Stimulated activated CD4-positive, alpha-beta T cell treated with anti-CD3 and anti-CD28 coated beads, TNF-alpha, amount 100 ng/mL, for 4 hours (primary cell): Measurements from ENCODE around the gene FGD5.

ENCODE experiments used
- DNase-seq, 3 experiments: peaks; one replicate each; pipeline ENCODE4 v3.0.0-alpha.2; 2020; ENCODE audit warnings: low read depth in 3 of 3

FGD5 gene

DNA sequence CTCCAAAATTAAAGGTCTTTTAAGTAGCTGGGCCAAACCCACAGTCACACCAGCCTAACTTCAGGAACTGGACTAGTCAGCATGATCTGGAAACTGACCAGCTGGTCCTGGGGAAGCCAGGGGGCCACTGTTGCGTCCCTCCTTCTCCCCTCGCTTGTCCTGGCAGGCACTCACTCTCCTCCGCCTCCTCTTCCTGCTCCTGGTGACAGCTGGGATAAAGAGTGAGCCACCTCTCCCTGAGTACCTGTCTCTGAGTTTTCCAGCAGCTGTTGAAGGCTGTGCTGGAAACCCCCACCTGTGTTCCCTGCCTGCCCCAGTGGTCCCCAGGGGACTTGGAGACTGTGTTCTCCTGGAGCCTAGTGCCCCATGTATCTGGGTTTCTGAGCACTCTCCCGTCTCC is 56.0 kb downstream of the FGD5 start:
- no peak for DNase-seq

DNA sequence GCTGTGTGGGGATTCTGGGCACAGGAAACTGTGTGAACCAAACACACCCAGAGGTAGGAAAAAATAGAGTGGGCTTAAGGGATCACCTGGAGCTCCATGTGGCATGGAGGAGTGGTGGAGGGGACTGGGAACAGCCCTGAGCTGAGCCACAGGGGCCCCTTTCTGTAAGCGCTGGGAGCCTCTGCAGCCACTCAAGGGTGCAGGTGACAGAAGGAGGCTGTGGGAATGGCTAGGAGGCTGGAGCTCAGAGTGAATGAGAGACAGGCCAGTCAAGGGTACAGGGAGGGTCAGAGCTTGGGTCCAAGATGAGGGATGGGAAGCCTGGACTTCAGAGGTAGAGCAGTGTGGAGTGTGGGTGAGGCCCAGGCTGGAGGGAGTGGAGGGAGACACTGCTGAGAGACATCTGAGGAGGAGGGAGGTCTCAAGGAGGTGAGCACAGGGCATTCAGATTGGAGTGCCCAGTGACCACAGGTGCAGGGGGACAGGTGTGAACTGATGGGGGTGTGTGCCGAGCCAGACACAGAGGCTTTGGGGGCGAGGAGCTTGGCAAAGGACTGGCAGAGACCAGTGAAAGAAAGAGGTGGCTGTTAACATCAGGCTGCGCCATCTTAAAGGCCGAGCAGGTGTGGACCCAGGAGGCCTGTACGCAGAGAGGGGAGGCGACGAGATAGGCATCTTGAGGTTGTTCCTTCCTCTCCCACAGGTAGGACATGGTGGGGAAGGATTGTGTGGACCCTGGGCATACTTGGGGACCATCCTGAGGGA is 56.8 kb downstream of the FGD5 start:
- DNase-seq = no peak

DNA sequence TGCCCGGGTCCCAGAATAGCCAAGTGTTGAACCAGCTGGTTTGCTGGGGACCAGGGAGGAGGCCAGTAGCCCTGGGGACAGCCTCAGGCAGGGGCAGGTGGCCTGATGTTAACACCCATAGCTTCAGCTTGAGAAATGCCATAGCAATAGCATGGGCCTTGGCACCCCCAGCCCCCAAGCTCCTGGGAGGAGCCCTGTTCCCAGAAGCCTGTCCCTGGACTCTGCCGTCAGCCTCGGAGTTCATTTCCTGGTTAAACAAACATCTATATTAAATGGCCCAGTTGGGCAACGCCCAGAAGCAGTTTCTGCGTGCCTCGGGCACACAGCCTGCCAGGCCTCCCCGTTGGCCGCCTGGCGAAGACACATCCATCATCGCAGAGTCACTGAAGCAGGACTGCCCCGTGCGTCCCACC is 58.2 kb downstream of the FGD5 start:
- DNase-seq = no peak

DNA sequence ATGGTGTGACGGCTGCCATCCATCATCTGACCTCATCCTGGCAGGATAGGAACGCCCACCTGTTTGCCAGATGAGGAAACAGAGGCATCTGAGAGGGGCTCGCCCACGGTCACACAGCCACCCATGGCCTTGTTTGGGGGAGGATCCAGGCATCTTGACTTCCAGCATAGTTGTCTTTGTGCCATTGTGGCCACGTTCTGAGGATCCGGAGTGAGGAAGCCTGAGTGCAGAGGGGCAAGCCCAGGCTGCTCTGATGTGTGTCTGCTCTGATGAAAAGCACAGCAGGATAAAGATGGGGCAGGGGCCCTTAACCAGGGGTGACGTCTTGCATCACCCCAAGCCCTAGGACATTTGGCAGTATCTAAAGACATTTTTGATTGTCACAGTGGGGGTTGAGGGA is 58.7 kb downstream of the FGD5 start:
- no peak for DNase-seq

DNA sequence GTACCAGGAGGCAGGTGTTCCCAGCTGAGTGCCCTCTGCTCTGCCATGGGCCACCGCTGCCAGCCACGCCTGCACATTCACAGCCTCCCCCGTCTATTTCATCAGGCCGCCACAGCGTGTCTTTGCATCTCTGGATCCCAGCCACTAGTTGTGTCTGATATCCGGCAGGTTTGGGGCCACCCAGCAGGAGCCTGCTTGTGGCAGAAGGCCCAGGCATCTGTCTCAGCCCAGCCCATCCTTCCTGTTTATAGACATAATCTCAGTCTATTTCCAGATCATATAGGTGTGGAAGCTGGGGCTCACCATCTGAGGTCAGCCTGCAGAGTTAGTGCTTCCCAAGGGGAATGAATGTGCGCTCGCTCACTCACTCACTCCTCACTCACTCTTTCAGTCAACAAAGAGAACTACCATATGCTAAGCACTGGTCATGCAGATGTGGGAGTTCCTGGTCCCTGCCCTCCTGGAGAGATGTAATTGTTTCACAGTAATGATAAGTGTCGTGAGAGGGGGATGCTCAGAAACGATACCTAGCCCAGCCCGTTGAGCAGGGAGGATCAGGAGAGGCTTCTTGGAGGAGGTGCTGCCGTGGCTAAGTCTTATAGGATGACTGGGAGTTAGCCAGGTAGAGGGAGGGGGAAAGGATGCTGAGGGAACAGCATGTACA is 60.6 kb downstream of the FGD5 start:
- DNase-seq = no peak

DNA sequence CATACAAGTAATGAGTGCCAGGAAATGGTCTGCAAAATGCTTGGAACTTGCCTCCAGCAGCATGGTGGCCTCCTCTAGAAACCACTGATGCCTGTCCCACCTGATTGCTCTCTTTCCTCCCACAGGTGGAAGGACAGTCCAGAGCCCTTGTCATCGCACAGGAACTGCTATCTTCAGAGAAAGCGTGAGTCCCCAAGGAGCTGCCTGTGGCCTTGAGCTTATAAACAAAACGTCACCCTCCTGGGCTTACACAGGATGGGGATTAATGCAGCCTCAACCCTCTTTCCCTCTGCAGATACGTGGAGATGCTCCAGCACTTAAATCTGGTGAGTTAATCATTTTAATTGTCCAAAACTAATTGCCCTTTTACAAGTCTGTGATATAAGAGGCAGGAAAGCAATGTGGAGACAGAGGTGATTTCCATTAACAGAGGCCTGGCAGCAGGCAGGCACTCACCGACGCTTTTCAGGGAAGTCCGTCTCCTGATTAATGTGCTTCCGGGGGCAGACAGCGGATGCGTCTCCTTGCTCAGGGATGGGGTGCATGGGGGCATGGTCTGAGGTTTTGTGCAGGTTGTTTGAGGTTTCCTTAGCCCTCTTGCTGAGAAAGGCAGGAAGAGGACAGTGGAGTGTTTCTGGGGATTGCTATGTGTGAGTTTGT is 61.8 kb downstream of the FGD5 start:
- DNase-seq = no peak

DNA sequence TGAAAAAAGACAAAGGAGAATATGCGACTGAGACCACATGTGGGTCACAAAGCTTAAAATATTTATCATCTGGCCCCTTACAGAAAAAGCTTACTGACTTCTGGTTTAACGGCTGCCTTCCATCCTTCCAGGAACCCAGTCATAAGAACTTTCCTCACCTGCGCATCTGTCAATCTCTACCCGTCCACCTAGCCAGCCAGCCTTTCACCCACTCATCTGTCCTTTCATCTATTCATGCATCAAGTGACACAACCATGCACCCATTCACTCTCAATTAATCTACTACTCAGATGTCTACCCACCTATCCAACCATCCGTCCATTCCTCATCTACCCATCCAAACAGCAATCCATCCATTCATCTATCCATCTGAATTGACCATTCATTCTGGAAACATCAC is 64.5 kb downstream of the FGD5 start:
- DNase-seq = no peak

DNA sequence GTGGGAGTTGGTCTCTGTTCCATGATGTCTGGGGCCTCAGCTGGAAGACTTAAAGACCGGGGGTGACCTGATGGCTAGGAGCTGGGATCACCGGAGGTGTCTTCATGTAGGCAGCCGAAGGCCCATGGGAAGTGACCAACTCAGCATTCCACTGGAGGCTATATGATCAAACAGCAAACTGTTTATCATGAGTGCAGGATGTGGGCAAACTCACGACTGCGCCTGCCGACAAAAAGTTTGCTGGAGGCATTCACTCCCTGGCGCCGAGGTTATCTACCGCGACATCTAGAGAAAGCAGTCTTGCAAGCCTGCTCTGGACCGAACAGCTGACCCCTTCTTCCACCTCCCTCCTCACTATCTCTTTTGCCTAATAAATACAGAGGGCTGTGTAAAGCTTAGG is 65.9 kb downstream of the FGD5 start:
- DNase-seq = no peak

DNA sequence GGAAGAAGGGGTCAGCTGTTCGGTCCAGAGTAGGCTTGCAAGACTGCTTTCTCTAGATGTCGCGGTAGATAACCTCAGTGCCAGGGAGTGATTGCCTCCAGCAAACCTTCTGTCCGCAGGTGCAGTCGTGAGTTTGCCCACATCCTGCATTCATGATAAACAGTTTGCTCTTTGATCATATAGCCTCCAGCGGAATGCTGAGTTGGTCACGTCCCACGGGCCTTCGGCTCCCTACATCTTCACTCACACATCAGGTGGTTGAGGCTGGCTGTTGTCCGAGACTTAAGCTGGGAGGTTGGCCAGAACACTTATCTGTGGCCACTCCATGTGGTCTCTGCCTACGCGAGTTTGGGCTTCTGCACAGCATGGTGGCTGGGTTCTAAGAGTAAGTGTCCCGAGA is 66.5 kb downstream of the FGD5 start:
- DNase-seq = no peak

DNA sequence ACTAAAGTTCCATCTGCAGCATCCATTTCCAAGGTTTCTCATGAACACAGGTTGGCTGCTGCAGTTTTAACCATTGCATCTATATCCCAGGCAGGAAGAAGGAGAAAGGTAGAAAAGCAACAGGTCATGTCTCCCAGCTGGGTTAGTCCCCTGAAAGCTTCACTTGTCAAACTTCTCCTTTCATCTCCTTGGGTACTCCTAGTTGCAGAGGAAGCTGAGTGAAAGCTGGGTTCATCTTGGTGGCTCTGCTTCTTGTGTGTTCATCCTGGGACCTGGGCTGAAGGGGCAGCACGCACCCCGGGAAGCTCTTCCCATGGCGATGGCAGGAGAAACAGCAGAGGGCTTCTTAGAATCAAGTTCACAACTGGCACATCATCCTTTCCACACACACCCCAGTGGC is 67.3 kb downstream of the FGD5 start:
- no peak for DNase-seq

DNA sequence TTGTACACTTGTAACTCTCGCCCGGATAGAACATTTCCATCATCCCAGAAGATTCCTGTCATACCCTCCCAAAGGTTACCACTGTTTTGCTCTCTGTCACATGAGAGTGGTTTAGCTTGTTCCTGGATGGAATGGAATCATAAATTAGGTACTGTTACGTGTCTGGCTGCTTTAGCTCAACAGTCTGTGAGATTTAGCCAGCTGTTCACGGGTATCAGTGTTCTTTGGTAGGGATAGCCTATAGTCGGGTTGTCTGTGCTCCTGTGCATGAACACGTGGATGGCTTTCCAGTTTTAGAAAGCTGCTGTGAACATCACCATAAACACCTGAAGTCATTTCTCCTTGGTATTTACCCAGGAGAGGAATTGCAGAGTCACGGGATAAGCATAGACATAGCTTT is 70.4 kb downstream of the FGD5 start:
- DNase-seq = no peak

DNA sequence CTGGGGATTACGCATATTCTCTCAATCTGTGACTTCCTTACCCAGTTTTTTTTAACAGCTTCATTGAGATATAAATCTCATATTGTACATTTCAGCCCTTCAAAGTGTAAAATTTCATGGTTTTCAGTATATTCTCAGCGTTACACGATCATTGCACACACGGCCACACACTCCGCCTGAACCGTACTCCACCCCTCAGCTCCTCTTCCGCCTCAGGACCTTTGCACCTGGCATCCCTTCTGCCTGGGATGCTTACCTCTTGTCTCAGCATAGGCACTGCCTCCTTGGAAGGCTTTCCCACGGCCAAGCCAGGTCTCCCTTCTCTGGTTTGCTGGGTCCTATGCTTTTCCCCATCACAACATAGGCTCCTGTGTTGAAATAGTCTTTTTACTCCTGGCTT is 71.2 kb downstream of the FGD5 start:
- no peak for DNase-seq

DNA sequence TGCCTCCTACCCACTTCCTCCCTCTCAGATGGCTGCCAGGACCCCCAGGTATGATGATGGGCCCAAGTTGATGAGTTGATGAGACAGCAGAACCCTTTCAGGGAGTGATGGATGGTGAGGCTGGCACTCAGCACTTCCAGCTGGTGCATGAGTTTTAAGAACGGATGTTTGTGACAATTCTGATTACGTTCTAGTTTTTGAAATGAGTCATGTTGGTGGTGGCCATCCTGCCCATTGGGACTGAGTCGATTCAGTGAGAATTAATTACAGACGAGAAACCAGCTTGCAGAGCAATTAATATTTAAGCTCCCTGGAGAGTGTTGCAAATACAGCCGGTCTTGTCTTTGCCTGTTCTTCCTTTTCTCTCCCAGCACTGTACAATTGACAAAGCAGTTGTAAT is 71.7 kb downstream of the FGD5 start:
- no peak for DNase-seq

DNA sequence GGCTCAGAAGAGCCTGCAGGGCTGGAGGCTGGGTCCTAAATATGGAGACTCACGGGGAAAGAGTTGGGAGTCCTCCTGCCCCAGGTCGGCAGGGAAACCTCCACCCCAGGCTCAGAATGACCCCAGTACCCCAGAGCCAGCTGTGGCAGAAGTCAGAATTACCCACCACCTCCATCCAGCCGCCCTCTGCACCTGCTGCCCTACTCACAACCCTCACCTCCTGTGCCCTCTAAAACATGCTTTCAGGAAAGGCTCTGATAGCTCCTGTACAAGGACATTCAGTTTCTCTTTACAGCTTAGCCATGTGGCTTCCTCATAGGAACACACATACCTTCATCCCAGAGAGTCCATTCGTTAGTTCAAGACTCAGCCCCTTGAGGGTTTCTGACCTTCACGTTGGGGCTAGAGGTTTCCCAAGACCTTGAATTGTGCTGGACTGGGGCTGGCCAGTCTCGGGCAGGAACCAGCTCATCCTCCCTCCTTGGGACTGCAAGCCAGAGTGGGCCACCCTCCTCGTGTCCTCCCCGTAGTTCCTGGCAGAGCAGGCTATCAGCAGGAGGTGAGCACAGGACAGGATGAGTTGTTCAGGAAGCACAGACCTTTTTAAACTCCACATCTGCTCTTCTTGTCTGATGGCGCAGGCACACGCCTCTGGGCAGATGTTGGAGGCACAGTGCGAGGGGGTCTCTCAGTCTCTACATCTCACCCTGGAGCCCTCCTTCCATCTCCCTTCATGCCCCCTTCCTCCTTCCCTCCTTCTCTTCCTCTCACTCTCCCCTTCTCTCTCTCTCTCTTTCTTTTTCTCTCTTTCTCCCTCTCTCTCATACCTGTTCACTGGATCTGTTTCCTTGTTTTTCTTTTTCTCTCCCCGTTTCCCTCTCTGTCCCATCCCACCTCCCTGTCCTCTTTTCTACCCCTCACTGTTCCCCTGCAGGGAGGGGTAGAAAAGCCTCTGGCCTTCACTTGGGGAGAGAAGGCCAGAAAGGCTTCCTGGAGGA is 72.7 kb downstream of the FGD5 start:
- DNase-seq = no peak

DNA sequence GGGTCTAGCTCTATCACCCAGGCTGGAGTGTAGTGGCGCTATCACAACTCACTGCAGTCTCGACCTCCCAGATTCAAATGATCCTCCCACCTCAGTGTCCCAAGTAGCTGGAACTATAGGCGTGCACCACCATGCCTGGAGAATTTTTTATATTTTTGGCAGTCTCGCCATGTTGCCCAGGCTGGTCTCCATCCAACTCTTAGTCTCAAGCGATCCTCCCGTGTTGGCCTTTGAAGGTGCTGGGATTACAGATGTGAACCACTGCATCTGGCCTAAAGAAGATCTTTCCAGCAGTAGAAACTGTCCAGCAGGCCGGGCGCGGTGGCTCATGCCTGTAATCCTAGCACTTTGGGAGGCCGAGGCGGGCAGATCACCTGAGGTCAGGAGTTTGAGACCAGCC is 73.5 kb downstream of the FGD5 start:
- DNase-seq = no peak

DNA sequence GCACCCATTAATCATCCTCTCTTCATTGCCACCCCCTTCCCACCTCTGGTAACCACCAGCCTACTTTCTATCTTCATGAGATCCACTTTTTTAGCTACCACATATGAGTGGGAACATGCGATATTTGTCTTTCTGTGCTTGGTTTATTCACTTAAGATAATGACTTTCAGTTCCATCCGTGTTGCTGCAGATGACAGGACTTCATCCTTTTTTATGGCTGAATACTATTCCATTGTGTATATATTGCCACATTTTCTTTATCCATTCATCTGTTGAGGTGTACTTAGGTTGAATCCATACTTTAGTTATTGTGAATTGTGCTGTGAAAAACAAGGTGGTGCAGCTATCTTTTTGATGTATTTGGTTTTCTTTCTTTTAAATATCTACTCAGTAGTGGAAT is 75.3 kb downstream of the FGD5 start:
- no peak for DNase-seq

DNA sequence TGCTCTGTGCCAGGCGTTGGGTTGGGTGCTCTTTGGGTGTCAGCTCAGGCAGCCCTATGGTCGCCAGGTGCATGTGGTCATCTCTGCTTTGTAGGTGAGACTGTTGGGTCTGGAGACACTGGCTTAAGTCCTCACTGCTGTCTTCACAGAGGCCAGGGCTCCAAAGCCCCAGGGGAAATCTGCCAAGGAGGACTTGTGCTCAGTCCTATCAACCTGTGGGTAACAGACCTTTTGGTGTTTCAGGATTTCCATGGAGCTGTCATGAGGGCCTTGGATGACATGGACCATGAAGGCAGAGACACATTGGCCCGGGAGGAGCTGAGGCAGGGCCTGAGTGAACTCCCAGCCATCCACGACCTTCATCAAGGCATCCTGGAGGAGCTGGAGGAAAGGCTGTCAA is 78.5 kb downstream of the FGD5 start:
- DNase-seq = no peak

DNA sequence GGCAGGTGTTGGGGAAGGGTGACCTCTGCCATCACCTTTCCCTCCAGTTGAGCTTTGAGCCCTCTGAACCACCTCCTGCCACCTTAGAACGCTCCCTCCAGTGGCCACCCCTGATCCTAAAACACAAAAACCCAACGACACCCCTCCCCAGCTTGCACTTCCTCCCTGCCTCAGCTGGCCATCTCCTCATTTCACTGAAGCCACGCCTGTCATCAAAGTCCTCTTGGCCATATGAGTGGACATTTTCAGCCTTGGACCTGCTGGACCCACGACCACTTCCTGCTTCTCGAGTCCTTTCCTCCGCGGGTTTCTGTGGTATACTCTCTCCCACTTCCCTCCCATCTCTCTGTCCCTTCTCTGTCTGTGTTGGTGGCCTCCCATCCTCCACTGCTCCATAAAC is 80.2 kb downstream of the FGD5 start:
- DNase-seq = no peak

DNA sequence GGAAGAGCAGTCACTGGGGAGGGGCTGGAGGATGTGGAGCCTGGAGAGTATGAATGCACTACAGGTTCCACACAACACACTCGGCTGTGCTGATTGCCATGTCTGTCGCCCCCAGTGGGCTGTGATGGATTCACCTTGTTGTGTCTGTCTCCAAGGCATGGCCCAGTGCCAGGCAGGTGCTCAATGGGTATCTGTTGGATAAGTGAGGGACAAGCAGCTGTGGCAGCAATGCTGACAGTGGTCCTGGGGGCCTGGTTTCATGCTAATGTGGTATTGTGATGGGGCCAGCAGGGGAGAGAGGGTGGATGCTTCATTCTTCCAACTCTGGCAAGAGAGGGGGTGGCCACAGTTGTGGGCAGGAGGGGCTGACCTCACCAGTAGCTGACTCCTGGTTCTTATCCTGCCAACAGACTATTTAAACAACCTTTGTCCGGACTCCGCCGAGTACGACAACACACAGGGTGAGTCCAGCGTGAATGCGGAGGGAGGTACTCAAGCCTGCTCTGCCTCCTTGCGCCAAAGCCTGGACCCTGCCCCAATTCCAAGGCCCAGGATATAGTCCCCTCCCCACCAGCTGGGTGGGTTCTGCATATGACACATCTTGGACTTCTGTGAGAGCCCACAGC is 81.3 kb downstream of the FGD5 start:
- no peak for DNase-seq

DNA sequence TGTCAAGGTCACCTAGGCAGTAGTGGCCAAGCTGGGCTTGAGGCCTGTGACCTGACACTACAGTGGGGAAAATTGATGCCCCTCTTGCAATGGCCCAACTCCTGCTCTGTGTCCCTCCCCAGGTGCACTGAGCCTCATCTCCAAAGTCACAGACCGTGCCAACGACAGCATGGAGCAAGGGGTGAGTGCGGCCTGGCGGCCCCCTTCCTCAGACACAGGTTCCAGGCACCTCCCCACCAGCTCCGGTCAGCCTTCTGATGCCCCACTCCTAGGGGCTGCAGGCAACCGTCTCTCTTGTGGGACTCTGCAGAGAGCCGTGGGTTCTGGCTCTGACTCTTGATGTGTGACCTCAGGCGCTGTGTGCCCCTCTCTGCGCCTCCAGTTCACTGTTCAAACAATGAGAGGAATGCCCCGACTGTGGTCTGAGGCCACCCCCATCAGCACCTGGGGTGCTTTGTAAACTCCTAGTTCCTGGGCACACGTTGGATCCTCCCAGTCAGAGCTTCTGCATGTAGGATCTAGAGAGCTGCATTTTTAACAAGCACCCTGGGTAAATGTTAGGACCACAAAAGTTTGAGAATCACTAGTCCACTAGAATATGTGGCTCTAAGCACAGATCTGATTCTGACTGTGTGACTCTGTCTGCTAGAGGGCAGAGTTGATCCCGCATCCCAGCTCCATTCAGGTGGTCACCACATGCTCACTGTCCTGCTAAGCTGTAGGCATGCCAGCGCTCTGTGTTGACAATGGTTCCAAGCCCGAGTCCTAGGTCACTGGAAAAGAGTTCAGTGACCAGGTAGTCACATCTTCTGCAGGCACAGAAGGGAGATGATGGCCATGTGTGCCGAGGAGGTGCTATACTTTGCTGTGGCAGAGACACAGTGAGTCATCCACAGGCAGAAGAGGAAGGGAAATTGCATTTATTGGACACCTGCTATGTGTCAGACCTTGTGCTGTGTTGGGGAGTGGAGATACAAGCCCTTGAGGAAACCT is 82.4 kb downstream of the FGD5 start:
- DNase-seq = no peak
